ENCODE results near the gene GLRX3. TPM values are rescaled to one million over a fixed set of nuclear protein-coding genes. Genes with fewer than 3 reads are reported as not detected.

Gene GLRX3
- polyA plus RNA-seq, 1 donor = 54.4 TPM

GRCh38 chr10:130137659-130138478 is 1.7 kb downstream of the GLRX3 start:
- DNase-seq = no peak

- DNase-seq = no peak
These were observed 2.3 kb downstream of the GLRX3 start for GRCh38 chr10:130138479-130138866.

GRCh38 chr10:130140425-130140824 is 4.2 kb downstream of the GLRX3 start:
- no peak for DNase-seq

- no peak for DNase-seq
These were observed 4.8 kb downstream of the GLRX3 start for GRCh38 chr10:130141038-130141437.

- DNase-seq = no peak
These were observed 5.3 kb downstream of the GLRX3 start for GRCh38 chr10:130141460-130141859.

GRCh38 chr10:130141878-130142277 is 5.7 kb downstream of the GLRX3 start:
- DNase-seq = no peak

GRCh38 chr10:130146042-130146441 is 9.9 kb downstream of the GLRX3 start:
- no peak for DNase-seq

DNA sequence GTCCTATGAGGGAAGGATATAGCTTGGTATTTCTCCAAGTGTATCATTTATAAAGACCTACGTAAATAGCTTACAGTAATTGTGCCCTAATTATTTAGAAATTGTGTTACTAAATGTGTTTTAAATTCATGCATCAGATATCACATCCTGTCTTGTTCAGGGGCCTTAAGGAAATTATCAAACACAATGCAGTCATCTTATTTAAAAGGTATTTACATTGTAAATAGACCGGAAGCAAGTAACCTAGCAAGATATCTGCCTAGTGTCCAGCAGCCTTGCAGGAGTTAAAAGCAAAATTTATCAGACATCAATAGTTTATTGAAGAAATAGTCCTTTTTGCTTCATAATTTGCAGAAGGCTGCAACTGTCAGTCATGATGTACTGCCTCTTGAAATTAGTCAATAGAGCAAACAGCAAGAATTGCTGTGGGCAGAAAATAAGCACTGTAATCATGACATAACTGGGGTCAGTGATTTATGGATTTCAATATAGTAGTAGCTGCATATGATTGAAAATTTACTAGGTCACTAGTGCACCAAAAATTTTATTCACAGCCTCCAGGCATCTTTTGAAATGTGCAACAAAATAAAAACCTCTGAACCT is 23.1 kb downstream of the GLRX3 start:
- no peak for DNase-seq

GRCh38 chr10:130160775-130161174 is 24.6 kb downstream of the GLRX3 start:
- DNase-seq = no peak

- no peak for DNase-seq
These were observed 25.1 kb downstream of the GLRX3 start for GRCh38 chr10:130161331-130161730.

- no peak for DNase-seq
These were observed 31.0 kb downstream of the GLRX3 start for GRCh38 chr10:130167193-130167592.

- no peak for DNase-seq
These were observed 31.5 kb downstream of the GLRX3 start for GRCh38 chr10:130167707-130168106.

DNA sequence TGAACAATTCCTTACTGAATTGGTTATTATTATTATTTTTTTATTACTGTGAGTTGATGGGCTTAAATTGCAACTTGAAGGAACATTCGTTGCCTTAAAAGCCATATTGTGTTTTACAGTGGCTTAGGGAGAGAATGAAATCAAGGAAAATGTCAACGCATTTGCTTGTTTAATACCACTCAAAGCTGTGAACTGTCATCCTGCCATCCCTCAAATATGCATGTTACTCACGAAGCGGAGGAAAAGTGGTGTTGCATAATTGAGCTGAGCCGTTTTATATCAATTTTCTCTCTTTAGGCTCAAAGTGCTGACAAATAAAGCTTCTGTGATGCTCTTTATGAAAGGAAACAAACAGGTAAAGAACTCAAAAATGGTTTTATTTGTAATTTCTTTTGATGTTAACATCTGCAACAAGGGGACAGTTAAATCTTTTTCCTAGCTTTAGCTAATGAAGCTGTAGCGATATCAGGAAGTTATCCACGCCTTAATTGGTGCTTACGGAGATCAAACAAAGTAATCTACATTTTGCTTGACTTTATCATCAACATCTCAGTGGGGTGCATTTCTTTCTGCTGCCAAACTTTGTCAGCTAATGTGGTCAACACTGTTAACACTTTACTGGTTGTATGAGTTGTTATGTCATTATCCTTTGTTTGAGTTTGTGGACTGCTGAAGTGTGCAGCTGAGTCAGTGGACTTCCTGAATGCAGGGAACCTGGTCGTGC is 33.1 kb downstream of the GLRX3 start:
- DNase-seq = no peak

- no peak for DNase-seq
These were observed 35.0 kb downstream of the GLRX3 start for GRCh38 chr10:130171196-130171595.

DNA sequence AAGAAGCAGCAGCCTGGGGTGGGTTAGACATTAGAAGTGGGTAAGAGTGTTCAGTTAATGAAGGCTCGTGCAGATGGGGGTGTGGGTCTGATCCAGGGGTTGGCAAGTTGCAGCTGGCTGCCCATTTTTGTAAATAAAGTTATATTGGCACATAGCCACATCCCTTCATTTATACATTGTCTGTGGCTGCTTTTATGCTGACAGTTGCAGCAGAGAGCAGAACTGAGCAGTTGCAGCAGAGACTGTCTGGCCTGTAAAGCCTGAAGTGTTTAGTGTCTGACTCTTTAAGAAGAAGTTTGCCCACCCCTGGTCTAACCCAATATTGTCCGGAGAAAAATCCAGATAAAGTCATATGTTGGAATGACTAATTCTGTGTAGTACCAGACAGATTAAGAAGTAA is 38.1 kb downstream of the GLRX3 start:
- DNase-seq = no peak

DNA sequence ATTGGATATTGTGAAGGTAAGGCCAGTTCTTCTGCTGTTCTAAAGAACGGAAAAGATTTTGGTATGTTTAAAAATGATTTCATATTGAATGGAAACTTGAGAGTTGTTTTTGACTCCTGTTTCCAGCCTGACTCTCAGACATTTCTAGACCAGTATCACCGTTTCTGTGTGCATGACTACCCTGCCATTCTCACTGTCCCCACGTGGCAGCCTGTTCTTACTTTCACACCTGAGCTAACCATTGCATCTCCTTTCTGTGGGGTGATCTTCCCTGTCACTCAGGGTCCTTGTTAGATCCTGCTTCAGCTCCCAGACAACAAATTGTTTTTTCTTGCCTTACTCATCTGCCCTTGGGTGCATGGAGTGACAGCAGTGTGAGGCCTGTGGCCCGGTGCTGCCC is 38.9 kb downstream of the GLRX3 start:
- no peak for DNase-seq

GRCh38 chr10:130177250-130177649 is 41.1 kb downstream of the GLRX3 start:
- no peak for DNase-seq

DNA sequence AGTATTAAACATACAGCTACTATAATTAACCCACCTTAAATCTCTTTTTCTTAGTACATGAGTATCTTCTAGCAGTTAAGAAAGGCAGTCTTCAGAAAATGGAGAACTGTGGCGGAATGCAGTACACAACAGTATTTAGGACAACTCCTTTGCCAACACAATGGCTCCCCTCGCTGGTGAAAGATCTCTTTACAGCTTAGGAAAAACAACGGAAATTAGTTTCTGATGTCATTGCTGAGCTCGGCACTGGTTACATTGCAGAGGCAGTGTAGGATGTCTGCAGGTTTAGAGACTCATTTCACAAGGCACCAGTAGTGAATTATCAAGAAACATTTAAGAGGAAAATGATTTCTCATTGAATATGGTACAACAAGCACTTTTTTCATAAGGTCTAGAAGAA is 43.4 kb downstream of the GLRX3 start:
- DNase-seq = peak; percentile 78

DNA sequence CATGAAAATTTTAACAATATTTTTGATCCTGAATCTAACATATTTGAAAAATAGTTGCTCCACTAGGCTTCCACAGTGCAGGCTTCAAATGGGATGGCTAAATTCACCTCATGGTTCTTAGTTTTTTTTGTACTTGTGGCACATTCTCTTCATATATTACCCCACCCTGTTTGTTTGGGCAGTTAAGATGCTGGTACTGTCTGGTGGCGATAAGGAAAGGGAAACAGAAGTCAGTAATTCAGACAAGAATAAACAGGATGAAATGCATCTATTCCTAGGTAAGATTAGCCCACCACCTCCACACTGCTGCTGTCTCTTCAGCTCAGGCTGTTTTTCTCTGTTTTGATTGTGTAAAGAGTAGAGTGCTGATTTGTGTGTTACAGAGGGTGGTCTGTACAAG is 44.2 kb downstream of the GLRX3 start:
- no peak for DNase-seq

DNA sequence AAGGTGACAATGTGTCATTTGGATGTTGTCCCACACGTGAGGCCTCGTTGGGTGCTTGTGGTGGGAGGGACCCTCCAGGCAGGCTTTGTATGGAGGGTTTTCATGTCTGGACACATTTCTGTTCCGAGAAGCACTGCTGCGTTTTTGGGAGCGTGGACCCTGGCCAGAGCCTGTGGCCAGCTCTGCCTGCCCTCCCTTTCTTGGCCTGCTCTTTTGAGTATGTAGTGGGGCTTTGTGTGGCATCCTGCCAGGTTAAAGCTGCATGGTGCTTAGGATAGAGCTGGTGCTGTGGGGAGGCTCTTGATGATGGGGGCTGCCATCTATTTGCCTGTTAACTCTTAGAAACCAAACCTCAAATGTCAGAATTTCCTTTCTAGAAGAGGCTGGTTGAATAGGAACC is 45.7 kb downstream of the GLRX3 start:
- no peak for DNase-seq

GRCh38 chr10:130185591-130185990 is 49.4 kb downstream of the GLRX3 start:
- no peak for DNase-seq

- no peak for DNase-seq
These were observed 52.3 kb downstream of the GLRX3 start for GRCh38 chr10:130188195-130189175.

All from hindlimb muscle (tissue), 1 donor.